Activated CD8-positive, alpha-beta memory T cell treated with anti-CD3 and anti-CD28 coated beads for 24 hours (primary cell): ENCODE data around the gene MCFD2.
"Not testable (repeated sequence)": the region's sequence is repeated elsewhere in the genome, so short reads cannot be mapped to it uniquely, and the experiment has no call there.

Experiments
- DNase-seq: peaks from one replicate; pipeline ENCODE4 v3.0.0-alpha.2; 2020

Gene MCFD2

DNA sequence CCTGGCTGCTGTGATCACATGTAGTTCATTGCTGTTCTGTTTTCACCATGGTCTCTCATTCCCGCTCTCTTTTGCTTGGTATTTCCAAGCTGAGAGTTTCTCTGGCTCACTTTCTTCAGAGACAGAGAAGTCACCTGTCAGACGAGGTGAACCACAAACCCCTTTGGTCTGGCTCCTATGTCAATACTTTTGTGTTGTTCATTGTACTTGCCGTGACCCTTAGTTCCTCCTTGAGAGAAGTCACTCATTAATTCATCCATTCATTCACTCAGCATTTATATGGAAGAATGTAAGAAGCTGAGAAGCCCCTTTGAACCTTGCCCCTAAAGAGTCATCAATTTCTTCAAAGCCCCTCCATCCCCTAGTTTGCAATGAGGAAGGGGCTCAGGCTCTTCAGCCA, 15.2 kb downstream of the MCFD2 start:
- no peak for DNase-seq

DNA sequence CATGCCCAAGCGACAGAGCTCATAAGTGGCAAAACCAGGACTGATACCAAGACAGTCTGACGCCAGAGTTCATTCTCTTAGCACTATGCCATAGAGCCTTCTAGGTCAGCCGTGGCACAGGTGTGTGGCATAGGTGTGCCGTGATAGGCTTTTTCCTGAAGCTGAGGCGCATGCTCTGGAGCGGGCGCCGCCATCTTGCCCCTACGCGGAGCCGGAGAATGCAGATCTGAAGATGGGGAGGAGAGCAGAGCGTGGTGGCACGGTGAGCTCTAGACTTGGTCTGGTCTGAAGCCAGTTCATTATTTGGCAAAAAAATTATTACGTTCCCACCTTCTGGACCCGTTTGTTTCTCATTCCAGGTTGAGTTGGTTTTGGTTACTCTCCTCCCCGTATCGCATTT, 16.6 kb downstream of the MCFD2 start:
- DNase-seq: no peak

DNA sequence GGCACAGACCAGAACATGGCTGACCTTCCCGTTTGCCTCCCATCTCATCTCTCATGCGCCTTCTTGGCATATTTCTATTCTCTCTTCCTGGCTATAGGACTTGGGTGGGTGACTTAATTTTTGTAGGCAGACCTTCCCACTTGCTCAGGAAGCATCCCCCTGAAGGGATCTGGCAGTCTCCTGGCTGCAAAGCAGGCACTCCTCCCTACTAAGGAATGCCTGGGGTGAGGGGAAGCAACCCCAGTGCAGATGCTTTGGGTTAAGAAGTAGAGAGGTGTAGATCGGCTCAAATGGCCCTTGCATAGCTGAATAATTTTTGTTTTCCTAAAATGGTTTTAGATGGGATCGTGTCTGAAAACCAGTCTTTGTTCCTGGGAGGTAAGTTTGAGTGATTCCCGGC, 17.6 kb downstream of the MCFD2 start:
- no peak for DNase-seq

DNA sequence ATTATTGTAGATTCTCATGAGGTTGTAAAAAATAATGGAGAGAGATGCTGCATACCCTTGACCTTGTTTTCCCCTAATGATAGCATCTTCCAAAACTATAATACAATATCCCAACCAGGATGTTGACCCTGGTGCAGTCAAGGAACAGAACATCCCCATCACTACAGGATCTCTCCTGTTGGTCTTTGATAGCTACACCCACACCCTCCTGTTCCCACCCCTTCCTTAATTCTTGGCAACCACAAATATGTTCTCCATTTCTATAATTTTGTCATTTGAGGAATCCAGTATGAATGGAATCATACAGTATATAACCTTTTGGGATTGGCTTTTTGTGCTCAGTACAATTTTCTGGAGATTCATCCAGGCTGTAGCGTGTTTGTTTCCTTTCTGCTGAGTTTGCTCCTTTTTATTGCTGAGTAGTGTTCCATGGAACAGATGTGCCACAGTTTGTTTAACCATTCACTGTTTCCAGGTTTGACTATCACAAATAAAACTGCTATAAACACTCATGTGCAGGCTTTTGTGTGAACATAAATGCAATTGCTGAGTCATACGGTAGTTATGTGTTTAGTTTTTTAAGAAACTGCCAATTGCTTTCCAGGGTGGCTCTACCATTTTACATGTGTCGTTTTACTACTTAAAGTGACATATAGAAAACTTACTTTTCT, 22.2 kb downstream of the MCFD2 start:
- DNase-seq: no peak

DNA sequence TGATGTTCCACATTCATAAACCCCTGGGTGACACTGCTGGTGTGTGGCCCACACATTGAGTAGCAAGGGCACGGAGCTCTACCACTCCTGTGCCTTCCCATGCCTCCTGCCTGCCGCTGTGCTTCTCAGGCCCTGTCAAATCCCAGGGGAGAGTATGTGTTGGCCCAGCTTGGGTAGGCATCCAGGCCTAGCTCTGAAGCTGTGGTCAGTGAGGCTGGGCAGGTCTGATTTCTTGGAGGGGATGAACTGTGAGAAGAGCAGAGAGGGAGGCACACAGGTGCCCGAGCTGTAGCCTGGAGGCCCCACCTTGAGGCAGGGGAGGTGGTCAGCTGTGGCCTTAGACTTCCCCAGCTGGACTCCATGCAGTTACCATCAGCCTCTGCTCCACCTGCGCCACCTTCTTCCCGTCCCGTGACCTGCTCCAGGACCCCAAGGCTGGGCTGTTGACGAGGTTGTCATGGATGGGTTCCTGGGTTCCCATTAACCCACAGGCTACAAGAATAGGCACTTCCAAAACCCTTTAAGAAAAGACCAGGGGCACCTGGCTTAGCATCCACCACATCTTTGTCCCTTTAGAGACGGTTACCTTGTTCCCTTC, 23.6 kb downstream of the MCFD2 start:
- no peak for DNase-seq

DNA sequence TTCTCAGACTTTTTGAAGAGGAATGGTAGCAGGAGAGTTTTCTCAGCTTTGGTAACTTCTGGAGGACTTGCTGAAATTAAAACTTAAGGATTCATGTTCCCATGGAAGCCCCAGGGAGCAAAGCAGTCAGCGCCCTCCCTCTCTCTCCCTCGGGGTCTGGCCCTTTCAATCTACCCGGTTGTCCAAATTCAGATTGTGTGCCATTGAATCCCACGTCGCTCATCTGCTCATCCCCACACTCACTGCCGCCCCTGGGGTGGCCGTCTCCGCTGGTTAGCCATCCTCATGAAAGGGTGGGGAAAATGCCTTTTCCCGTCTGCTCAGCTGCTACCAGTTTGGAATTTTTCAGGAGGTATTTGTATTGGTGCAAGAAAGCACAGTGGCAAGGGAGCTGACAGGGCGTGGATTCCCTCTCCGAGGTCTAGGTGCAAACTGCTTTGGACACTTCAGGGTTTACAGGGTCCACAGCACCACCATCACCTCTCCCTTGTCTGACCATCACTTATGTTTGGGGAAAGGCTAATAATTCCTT, 27.1 kb downstream of the MCFD2 start:
- DNase-seq: no peak

DNA sequence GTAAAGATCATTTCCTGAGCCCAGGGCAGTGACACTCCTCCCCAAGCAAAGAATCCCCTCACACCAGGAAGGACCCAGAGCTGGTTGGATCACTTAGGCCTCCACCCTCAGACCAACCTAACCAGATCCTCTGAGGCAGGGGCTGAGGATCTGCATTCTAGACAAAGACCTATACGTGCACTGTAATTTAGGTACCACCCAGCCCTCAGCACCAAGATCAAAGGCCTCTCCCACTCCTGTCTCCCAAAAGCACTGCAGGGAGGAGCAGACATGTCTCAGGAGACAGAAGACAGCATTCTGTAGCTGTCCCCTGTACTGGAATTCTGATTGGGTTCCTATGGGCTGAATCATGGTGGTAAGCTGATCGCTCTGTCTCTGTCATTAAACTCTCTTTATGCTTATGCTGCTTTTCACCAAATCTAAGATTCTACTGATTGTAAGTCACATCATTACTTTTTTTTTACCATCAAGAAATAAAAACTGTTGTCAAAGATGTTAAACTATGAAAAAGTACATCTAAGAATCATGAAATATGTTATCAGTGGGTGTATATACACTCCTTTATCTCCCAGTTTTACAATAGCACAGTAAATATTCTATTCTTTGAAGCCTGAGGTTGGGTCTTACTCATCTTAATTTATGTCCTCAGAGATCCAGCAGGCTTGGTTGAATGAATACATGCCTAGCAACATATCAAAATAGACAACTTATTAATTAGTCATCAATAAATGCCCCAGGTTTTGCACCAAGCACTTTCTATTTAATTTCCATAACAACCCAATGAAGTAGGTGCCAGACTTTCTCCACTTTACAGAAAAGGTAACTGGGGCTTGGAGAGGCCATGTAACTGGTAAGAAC, 28.3 kb downstream of the MCFD2 start:
- DNase-seq: no peak

DNA sequence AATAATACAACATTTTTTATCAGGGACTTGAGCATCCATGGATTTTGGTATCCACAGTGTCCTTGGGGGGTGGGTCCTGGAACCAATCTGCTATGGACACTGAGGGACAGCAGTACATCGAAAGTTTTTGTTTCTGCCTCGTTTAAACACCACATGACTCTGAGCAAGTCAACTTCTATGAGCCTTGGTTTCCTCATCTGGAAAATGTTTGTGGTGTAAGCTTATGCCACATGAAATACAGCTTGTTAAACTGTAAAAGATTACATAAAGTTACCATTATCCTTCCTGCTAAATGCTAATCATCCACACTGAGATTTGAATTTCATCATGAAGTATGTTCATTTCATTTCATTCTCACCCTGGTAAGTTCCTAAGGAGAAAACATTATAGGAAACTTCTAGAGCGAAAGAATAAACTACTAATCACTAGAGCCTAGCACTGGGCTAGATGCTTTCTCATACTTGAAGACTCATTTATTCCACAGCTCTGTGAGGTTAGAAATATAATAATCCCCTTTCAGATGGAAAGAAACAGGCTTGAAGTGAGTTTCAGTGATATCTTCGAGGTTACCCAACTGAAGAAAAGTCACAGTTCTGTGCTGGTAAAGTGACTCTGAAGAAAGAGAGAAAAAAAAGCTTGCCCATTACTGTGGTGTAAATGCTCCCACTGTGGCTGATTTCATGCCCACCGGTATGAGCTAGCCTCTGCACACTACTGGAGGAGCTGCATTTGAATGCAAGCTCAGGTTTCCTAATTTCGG, 29.2 kb downstream of the MCFD2 start:
- DNase-seq: no peak

DNA sequence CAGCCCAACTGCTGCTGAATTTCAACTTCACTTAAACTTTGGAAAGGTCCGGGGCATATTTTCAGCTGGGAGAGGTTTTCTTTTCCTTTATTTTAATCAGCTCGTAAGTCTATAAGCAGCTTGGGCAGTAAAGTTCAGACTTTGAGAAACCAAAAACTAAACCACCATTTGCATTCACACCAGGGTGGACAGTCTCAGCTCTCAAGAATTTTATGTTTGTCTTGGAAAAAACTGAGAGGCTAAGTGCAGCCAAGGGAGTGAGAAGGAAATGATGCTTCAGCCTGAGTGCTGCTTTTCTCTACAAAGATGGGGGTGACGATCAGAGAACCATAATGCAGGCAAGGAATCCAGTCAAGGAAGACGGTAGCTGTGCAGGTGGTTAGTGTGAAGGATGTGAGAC, 30.2 kb downstream of the MCFD2 start:
- no peak for DNase-seq

DNA sequence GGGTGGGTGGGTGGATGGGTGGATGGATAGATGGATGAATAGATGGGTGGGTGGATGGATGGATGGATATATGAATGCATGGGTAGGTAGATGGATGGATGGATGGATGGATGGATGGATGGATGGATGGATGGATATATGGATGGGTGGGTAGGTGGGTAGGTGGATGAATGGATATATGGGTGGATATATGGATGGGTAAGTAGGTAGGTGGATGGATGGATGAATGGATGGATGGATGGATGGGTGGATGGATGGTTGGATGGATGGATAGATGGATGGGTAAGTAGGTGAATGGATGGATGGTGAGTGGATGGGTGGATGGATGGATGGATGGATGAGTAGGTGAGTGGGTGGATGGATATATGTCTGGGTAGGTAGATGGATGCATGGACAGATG, 36.1 kb downstream of the MCFD2 start:
- DNase-seq: no peak

DNA sequence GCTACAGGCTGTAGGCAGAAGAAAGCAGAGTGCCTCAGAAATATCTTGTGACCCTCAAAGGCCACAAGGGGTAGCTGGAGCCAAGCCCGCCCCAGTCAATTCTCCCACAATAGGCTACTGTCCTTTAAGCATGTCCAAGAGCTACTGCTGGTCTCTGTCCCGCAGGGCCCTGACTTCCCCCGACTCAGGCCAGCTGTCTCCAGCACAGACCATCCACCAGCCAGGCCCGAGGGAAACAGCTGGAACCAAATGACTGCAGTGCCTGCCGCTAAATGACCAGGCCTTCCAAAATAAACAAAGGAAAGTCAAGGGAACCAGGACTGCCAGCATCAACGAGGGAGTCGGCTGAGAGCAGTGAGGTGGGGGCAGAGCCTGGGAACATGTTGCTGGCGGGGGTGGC, 36.7 kb downstream of the MCFD2 start:
- no peak for DNase-seq

DNA sequence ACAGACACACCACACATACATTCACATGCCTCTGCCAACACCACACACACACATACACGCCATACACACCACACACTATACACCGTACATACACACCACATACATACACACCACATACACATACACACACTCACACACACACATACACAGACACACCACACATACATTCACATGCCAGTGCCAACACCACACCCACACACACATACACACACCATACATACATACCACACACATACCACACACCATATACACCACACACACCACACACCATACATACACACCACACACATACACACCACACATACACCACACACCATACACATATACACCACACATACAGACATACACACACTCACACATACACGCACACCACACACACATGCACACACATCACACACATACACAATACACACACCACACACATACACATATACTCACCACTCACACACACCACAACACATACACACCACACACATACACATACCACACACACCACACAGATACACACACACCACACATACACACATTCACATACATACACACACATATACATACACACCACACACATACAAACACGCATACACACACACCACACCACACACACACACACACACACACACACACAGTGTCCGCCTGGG, 37.2 kb downstream of the MCFD2 start:
- no peak for DNase-seq

DNA sequence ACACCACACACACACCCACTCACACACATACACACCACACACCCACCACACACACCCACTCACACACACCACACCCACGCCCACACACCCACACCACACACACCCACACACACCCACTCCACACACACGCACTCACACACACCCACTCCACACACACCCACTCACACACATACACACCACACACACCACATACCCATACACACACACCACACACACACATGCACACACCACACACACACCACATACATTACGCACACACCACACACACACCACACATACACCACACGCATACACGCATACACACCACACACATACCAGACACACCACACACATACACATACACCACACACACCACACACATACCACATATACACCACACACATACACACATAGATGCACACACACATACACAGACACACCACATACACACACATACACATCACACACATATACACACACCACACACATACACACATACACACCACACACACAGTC, 37.9 kb downstream of the MCFD2 start:
- DNase-seq: no peak

DNA sequence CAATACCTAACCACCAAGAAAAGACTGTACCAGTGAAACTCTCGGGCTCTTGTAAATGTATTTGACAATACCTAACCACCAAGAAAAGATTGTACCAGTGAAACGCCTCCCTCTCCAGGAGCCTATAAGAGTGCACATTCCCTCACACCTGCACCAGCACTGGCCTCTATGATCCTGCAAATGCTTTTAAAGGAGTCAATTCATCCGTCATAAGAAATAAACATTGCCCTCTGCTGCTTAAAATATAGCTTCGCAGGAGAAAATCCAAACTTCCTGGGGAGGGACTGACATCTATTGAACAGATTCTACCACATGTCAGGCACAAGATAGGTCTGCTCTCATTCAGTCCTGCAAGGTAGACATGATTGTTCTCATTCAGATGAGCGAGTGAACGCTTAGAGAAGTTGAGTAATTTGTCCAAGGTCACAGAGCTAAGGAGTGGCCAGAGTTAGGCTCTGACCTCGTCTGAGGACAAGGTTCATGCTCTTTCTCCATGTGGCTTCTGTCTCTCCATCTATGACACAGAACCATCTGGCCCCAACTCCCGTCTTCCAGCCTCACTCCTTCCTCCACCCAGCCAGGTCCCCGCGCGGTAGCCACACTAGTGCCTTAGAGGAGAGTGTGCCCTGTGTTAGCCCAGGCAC, 38.7 kb downstream of the MCFD2 start:
- DNase-seq: no peak

DNA sequence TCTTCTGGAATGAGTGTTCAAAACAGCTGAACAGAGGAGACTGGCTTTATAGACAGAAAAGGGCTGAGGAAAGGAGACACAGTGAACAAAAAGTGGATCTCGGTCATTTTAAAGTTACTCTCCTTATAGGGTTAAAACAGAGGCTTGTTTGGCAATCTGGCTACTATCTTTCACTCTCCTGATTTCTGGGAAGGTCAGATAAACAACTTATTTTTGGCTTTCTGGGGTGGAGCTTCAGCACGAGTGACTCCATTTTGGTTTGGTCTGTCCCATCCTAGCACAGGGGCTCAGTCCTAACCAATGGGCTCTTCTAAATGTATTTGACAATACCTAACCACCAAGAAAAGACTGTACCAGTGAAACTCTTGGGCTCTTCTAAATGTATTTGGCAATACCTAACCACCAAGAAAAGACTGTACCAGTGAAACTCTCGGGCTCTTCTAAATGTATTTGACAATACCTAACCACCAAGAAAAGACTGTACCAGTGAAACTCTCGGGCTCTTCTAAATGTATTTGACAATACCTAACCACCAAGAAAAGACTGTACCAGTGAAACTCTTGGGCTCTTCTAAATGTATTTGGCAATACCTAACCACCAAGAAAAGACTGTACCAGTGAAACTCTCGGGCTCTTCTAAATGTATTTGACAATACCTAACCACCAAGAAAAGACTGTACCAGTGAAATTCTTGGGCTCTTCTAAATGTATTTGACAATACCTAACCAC, 39.5 kb downstream of the MCFD2 start:
- not testable (repeated sequence) for DNase-seq

DNA sequence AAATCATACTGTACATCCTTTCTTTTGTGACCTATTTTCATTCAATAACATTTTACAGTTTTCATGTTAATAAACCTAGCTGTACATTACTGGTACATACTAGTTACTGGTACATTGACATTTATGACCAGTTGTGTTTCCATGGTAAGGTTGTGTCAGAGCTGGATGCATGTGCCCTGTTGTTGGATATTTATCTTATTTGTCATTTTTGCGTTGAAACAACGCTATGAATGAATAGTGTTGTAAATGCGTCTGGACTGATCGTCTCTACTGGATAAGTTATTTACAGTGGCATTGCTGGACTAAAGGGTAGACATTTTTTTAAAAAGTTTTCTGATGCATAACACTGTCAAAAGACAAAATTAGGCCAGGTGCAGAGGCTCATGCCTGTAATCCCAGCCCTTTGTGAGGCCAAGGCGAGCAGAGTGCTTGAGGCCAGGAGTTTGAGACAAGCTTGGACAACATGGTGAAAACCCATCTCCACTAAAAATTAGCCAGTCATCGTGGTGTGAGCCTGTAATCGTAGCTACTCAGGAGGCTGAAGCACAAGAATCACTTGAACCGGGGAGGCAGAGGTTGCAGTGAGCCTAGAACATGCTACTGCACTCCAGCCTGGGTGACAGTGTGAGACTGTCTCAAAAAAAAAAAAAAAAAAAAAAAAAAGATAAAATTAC, 40.2 kb downstream of the MCFD2 start:
- DNase-seq: no peak

DNA sequence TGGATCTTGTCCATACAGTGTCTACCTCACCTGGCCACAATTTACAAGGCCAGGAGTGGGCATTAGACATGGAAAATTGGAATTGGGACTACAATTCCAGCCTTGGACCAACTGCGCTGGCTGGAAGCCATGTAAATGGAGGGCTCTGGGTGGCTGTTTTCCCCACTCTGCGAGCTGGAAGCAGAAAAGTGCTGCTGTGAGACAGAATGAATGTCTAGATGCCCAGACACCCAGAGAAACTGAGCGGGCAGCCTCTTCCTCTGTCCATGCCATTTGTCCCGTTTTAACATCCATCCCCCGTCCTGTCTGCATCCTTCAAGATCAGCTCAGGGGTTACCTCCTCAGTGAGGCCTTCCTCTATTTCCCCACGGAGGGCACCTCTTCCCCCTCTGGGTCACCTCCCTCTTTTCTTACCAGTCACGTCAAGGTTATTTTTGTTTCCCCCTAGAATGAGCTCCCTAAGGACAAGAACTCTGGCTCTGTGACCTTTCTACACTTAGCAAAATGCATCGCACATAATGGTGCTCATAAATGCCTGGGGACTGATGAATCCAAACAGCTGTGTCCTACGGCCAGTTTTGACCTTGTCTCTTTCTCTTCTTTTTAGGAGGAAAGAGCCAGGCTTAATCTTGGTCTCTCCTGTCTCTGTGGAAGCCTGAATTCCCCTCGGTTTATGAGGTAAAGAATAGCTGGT, 41.2 kb downstream of the MCFD2 start:
- DNase-seq: no peak

DNA sequence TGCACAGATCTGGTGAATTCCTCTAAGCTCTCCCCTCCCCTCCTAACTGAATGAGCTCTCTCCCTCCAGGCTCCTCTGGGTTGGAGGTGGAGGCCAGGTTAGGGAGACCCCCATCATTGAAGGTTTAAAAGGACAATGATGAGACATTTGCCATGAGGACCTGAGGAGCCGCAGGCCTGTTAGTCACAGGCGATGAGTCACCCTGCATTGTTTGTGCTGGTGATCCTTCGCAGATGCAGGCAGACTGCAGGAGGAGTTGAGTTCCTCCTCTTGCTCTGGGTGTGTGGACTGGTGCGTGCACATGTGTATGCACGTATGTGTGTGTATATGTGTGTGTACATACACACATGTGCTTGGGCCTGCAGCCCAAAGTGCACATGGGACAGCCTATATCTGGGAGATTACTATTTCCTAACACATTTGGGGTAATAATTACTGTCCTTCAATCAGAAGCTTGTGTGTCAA, 42.0 kb downstream of the MCFD2 start:
- DNase-seq: no peak

DNA sequence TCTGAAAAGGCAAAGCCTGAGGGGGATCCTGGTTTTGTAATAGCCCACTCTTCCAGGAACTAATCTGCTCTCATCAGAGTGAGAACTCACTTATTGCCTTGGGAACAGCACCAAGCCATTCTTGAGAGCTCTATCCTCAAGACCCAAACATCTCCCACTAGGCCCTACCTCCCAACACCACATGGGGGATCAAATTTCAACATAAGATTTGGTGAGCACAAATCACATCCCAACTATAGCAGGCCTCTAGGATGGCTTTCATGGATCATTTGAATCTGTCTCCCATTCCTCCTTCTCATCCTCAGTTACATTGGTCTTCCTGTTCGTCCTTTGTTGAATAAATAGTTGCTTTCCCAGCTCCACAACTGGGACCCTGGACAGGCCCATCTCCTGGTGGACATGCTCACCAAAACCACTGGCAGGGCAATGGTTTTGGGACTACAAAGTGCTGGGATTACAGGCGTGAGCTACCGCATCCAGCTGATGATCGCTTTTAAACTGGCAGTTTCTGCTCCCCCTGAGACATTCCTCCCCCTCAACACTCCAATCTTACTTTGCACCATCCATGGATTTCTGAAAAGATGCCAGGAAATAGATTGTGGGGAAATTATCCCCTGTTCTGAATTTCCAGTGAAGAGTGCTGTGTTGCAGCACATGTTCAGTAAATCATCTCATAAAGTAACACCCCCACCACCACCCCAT, 42.6 kb downstream of the MCFD2 start:
- no peak for DNase-seq
